ENCODE measurements around the gene MRPL43.

DNA sequence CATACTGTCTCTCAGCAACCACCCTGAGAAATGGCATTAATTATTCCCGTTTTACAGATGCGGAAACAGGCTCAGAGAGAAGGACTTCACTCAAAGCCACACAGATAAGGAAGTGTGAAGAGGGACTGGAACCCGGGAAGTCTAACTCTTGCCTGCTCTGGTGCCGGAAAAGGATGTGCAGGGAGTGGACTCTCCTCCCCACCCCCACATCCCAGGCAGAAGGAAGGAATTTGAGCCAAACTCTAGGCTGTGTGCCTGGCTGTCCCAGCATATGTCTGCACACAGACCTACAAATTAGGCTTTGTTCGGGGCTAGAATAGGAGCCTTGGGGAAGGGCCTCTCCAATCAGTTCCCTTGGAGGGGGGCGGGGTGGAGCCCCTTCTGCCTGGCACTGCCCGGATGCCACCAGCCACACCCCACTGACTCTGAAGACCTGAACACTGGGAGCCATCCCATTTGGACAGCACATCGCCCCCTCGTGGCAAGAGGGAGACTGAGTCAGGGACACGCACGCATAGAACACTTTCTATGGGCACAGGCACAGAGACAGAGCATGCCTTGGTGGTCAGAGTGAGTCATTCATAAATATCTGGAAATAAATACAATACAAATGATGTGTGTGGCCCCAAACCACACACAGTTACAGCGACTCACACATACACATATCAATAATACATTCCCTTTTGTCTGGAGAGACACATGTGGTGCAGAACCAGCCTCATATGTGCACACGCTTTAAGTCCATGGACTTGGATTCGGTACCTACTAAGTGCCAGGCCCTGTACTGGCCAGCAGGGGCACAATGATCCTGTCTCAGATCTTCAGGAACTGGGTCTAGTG is 25.4 kb upstream of the MRPL43 start:
- TF ChIP-seq BACH2 (CRISPR knock-in tag; IDR thresholded peaks at IDR 0.05; ENCODE audit: borderline replicate concordance) (no peak), ESRRG (CRISPR knock-in tag; IDR thresholded peaks at IDR 0.05) (no peak), ZC3H10 (CRISPR knock-in tag; IDR thresholded peaks at IDR 0.05) (no peak), ZFP30 (CRISPR knock-in tag; IDR thresholded peaks at IDR 0.05) (no peak), ZFP3 (CRISPR knock-in tag; IDR thresholded peaks at IDR 0.05) (no peak), ZNF70 (CRISPR knock-in tag; IDR thresholded peaks at IDR 0.05) (no peak), TOX (CRISPR knock-in tag; IDR thresholded peaks at IDR 0.05; ENCODE audit: borderline replicate concordance) (no peak), GLIS3 (CRISPR knock-in tag; IDR thresholded peaks at IDR 0.05) (no peak), RARB (CRISPR knock-in tag; IDR thresholded peaks at IDR 0.05) (no peak)
